GM23338 (cell line): ENCODE measurements around the gene RRBP1. TPM values are rescaled to one million over a fixed set of nuclear protein-coding genes. Genes with fewer than 3 reads are reported as not detected.

Experiments used
- ATAC-seq: fragments of 200-7000 bp; cut with Tn5 transposase; 3 replicates; pipeline ENCODE4 v1.9.1; 2020
- DNase-seq: peaks from one replicate; pipeline ENCODE4 v3.0.0-alpha.2; 2015; ENCODE audit warnings: low spot score
- H2AFZ ChIP-seq: fragments of 200-600 bp; sonication (generic); 2 replicates; pipeline ENCODE4 v1.8.0; 2016; ENCODE audit warnings: antibody characterized with exemption, mild to moderate bottlenecking, moderate library complexity
- H3F3A ChIP-seq: fragments of 200-600 bp; sonication (generic); replicated peaks from 2 replicates; pipeline ENCODE4 v1.8.0; 2017; ENCODE audit warnings: antibody characterized with exemption, mixed run types, low read depth
- H3K27ac ChIP-seq: fragments of 200-600 bp; sonication (generic); 2 replicates; pipeline ENCODE4 v1.6.1; 2016; ENCODE audit warnings: low read depth
- H3K27me3 ChIP-seq: fragments of 200-600 bp; sonication (generic); 2 replicates; pipeline ENCODE4 v1.8.0; 2016; ENCODE audit warnings: mild to moderate bottlenecking, mixed run types, moderate library complexity; ENCODE audit not compliant: insufficient read depth
- H3K36me3 ChIP-seq: fragments of 200-600 bp; sonication (generic); 2 replicates; pipeline ENCODE4 v1.8.0; 2016; ENCODE audit warnings: mild to moderate bottlenecking; ENCODE audit not compliant: insufficient read depth
- H3K4me1 ChIP-seq: fragments of 200-600 bp; sonication (generic); 2 replicates; pipeline ENCODE4 v1.8.0; 2016; ENCODE audit warnings: mild to moderate bottlenecking, moderate library complexity; ENCODE audit not compliant: insufficient read depth
- H3K4me2 ChIP-seq: fragments of 200-600 bp; sonication (generic); 2 replicates; pipeline ENCODE4 v1.7.1; 2017; ENCODE audit warnings: mixed run types
- H3K4me3 ChIP-seq: fragments of 200-600 bp; sonication (generic); 2 replicates; pipeline ENCODE4 v1.6.1; 2016; ENCODE audit warnings: mixed run types
- H3K79me2 ChIP-seq: fragments of 200-600 bp; sonication (generic); replicated peaks from 2 replicates; pipeline ENCODE4 v1.8.0; 2017; ENCODE audit warnings: mild to moderate bottlenecking; ENCODE audit not compliant: insufficient read depth
- H3K9me2 ChIP-seq: fragments of 200-600 bp; sonication (generic); 2 replicates; pipeline ENCODE4 v1.8.0; 2017; ENCODE audit not compliant: insufficient read depth
- H4K20me1 ChIP-seq: fragments of 200-600 bp; sonication (generic); replicated peaks from 2 replicates; pipeline ENCODE4 v1.8.0; 2017; ENCODE audit warnings: mild to moderate bottlenecking; ENCODE audit not compliant: insufficient read depth
- H3K27ac Mint-ChIP-seq: 2 replicates; pipeline ENCODE4 v1.8.0; 2020; ENCODE audit warnings: inconsistent platforms, mild to moderate bottlenecking, moderate library complexity, mixed read lengths
- H3K27me3 Mint-ChIP-seq: 3 replicates; pipeline ENCODE4 v1.8.0; 2022; ENCODE audit warnings: low read depth, mild to moderate bottlenecking, moderate library complexity, mixed read lengths, inconsistent platforms; ENCODE audit not compliant: insufficient read depth, poor library complexity
- H3K36me3 Mint-ChIP-seq: 3 replicates; pipeline ENCODE4 v1.8.0; 2021; ENCODE audit warnings: low read depth, mild to moderate bottlenecking, inconsistent platforms, moderate library complexity, mixed read lengths
- H3K4me1 Mint-ChIP-seq: 3 replicates; pipeline ENCODE4 v1.8.0; 2020; ENCODE audit warnings: mild to moderate bottlenecking, inconsistent platforms, mixed read lengths
- H3K4me3 Mint-ChIP-seq: 3 replicates; pipeline ENCODE4 v1.8.0; 2021; ENCODE audit warnings: moderate library complexity, mild to moderate bottlenecking, inconsistent platforms, mixed read lengths
- H3K9me3 Mint-ChIP-seq: 3 replicates; pipeline ENCODE4 v1.8.0; 2020; ENCODE audit warnings: moderate library complexity, mild to moderate bottlenecking, inconsistent platforms, mixed read lengths
- CREB1 ChIP-seq: fragments of 250-450 bp; sonication (Bioruptor Pico); IDR thresholded peaks from 2 replicates; pipeline ENCODE4 v1.5.0; 2020; ENCODE audit warnings: low read depth, mild to moderate bottlenecking, moderate library complexity
- CTCF ChIP-seq, 2 experiments: fragments of 200-600 bp in 1 of 2; sonication (generic) in 1 of 2; conservative IDR thresholded peaks; 2 replicates each; pipeline versions ENCODE4 v1.5.1 to v1.6.1; 2016 to 2017; ENCODE audit warnings: antibody characterized with exemption in 2 of 2, low read depth in 2 of 2, mild to moderate bottlenecking in 2 of 2, moderate library complexity in 1 of 2
- ETS1 ChIP-seq: IDR thresholded peaks from 2 replicates; pipeline ENCODE4 v1.6.1; 2016; ENCODE audit warnings: antibody characterized with exemption
- EZH2 ChIP-seq: fragments of 200-600 bp; sonication (generic); IDR thresholded peaks from one replicate; pipeline ENCODE4 v1.8.0; 2017; ENCODE audit warnings: antibody characterized with exemption, mild to moderate bottlenecking, low read depth; ENCODE audit not compliant: unreplicated experiment
- EZH2phosphoT487 ChIP-seq: fragments of 200-600 bp; sonication (generic); IDR thresholded peaks from one replicate; pipeline ENCODE4 v1.8.1; 2018; ENCODE audit warnings: antibody characterized with exemption; ENCODE audit not compliant: unreplicated experiment
- JUNB ChIP-seq: IDR thresholded peaks from one replicate; pipeline ENCODE4 v1.6.1; 2016; ENCODE audit warnings: antibody characterized with exemption; ENCODE audit not compliant: unreplicated experiment
- NANOG ChIP-seq: IDR thresholded peaks from 2 replicates; pipeline ENCODE4 v1.6.1; 2016; ENCODE audit warnings: antibody characterized with exemption, borderline replicate concordance
- POLR2AphosphoS5 ChIP-seq: IDR thresholded peaks from 2 replicates; pipeline ENCODE4 v1.6.1; 2016; ENCODE audit warnings: antibody characterized with exemption, low read depth
- REST ChIP-seq: IDR thresholded peaks from one replicate; pipeline ENCODE4 v1.6.1; 2018; ENCODE audit warnings: antibody characterized with exemption; ENCODE audit not compliant: unreplicated experiment
- STAT1 ChIP-seq: IDR thresholded peaks from one replicate; pipeline ENCODE4 v1.6.1; 2016; ENCODE audit warnings: antibody characterized with exemption; ENCODE audit not compliant: unreplicated experiment
- ZNF114 ChIP-seq: fragments of 250-450 bp; sonication (Bioruptor Pico); IDR thresholded peaks from 2 replicates; pipeline ENCODE4 v1.5.0; 2020; ENCODE audit warnings: mild to moderate bottlenecking, moderate library complexity
- ZNF331 ChIP-seq: fragments of 250-450 bp; sonication (Bioruptor Pico); IDR thresholded peaks from 2 replicates; pipeline ENCODE4 v1.5.0; 2020; ENCODE audit warnings: low read depth, mild to moderate bottlenecking, moderate library complexity
- ZNF462 ChIP-seq: fragments of 250-450 bp; sonication (Bioruptor Pico); IDR thresholded peaks from 2 replicates; pipeline ENCODE4 v1.5.0; 2020; ENCODE audit warnings: mild to moderate bottlenecking, moderate library complexity
- polyA plus RNA-seq: library from polyadenylated mRNA; unstranded; fragments of >200 nt; fragmentation: Nextera tagmentation; extraction: Ambion mirVana; gene quantifications from 2 replicates; pipeline ENCODE4 v1.2.1, GENCODE V29; 2016
- total RNA-seq: library from RNA; depleted of rRNA; stranded (reverse); fragments of >200 nt; shearing (Covaris generic); gene quantifications from 2 replicates; pipeline ENCODE4 v1.2.3, GENCODE V29; 2014

The RRBP1 gene
- total and polyA plus RNA-seq, 2 experiments from 2014 or later, result 105 to 113 TPM

DNA sequence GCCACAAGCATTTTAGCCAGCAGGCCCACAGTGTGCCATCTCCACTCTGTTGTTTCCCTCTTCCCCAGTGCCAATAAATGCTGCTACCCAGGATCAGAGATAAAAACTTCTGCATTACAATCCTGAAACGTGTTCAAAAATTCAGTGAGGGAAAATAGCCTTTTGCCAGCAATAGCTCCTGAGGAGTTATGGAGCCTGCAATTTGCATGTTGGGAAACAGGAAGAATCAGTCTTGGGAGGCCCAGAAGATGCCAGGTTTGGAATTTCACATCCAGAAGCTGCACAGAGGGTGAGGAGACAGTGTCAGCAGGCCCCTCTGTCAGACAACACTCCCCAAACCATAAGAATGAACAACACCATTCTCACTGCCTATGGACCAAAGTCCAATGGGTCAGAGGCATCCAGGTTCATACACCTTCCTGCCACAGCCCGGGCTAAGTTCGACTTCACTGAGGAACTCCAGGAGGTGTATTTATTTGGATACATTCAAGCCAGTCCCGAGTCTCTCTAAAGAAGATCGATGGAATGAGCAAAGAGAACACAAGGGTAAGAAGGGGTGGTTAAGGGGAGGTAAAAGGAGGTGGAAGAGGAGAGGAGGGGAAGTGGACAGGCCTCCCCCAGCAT, 20.8 kb downstream of the RRBP1 start:
- peaks cover 86% of the 10 kb centered on the region for H3K79me2 ChIP-seq
- peaks cover 27% of the 10 kb centered on the region for H4K20me1 ChIP-seq

More for the DNA sequence above, 20.8 kb downstream of the RRBP1 start:
- Mint-ChIP-seq H3K36me3 (peaks cover 52% of the 10 kb centered on the region), H3K9me3 (peaks cover 28% of the 10 kb centered on the region), H3K4me1 (peaks cover 54% of the 10 kb centered on the region), H3K4me3 (no peak overlapping the region), H3K27me3 (peaks cover 7% of the 10 kb centered on the region), H3K27ac (0 out of 2 replicates have a peak overlapping the region, but pooled peaks have one; percentile 63)
- Histone ChIP-seq H3K4me3 (no peak overlapping the region), H3K36me3 (peaks cover 15% of the 10 kb centered on the region), H3K9me2 (no peaks in the 10 kb centered on the region), H3K4me2 (no peak overlapping the region), H3K4me1 (peaks cover 35% of the 10 kb centered on the region), H3F3A (peaks cover 3% of the 10 kb centered on the region; the same call in 1 of the 2 replicates), H2AFZ (no peak overlapping the region), H3K27ac (no peak overlapping the region), H3K27me3 (no peaks in the 10 kb centered on the region)
- TF ChIP-seq EZH2, result no peak
- no peak for TF ChIP-seq ZNF114
- TF ChIP-seq CTCF (conservative IDR thresholded peaks at IDR 0.05; ENCODE audit: low read depth in 2 of 2), result no peak
- no peak for TF ChIP-seq ZNF331 (CRISPR knock-in tag)
- no peak for TF ChIP-seq CREB1 (CRISPR knock-in tag)
- no peak for TF ChIP-seq EZH2phosphoT487
- no peak for TF ChIP-seq STAT1
- no peak for TF ChIP-seq REST
- TF ChIP-seq ZNF462 (CRISPR knock-in tag), result no peak
- no peak for TF ChIP-seq JUNB
- no peak for TF ChIP-seq POLR2AphosphoS5
- TF ChIP-seq NANOG, result no peak
- TF ChIP-seq ETS1, result no peak
- DNase-seq (no peak), ATAC-seq (no peak)
